Left cardiac atrium (tissue), 4 donors: ENCODE results near the gene DALRD3. TPM values are rescaled to one million over a fixed set of nuclear protein-coding genes. Genes with fewer than 3 reads are reported as not detected.

ENCODE experiments used
- ATAC-seq, 2 donors: fragments of 200-7000 bp; cut with Tn5 transposase; one replicate each; pipeline ENCODE4 v1.9.1; 2020; ENCODE audit warnings: mild to moderate bottlenecking in 2 of 2, moderate library complexity in 2 of 2
- DNase-seq: peaks from one replicate; pipeline ENCODE4 v3.0.0-alpha.2; 2020
- intact Hi-C, 2 donors: fragments of 100-400 bp; cut with DNase I; formaldehyde crosslinking; loops; one replicate each; pipeline versions ENCODE4 v1.14.1 to v1.15.1; 2022 to 2023
- total RNA-seq, 2 donors: library from RNA; stranded (reverse); fragmentation: NEBNext Ultra II Directional; extraction: Animal tissue kit (Norgen Biotek cat#: 25700); gene quantifications; one replicate each; pipeline ENCODE4 v1.2.1, GENCODE V29; 2021
- donor health status: DM: no; HTN: yes; CAD: no.
- donor health status: DM: no; HTN: yes; CAD: no; lungs with severe emphysema.
- donor health status: DM: yes; HTN: yes; CAD: no.
- donor health status: Dilated cardiomyopathy.

The DALRD3 gene
- total RNA-seq, 2 donors from 2014 or later: 9.8 to 10.1 TPM

DNA sequence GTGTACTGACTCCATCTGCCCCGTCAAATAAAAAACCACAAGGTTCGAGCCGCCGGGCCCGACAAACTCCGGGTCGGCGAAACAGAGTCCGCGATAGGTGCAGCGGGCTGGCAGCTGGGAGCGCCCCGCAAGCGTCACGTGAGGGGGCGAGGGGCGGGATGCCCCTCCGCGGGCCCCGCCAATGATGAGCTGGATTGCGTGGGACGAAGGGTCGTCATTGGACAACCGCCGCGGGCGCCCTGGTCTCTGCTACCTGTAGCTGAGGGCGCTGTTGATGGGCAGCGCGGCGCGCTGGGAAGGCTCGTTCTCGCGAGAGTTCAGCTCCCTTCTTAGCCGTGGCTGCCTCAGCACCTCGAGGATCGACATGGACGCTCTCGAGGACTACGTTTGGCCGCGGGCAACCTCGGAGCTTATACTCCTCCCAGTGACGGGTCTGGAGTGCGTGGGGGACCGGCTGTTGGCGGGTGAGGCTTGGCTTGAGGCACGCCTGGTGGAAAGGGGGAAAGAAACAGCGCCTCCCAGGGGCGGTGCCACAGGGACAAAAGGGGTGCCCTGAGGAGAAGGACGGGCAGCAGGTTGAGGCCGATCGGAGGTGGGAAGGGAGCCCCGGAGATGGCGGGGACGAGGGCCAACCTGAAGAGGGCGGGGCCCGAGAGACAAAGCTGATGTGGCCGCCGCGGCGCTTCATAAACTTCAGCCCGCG lies 11.2 kb downstream of the DALRD3 start, which contains the start of gene WDR6:
Gene WDR6 (plus strand): TSS at position 324 of the 703 bp plus-strand sequence. CDS start 41 bp downstream, at position 365.
- peak; percentile 92 to 93 for ATAC-seq
- intact Hi-C loops: no loop called here
- peak; percentile 98 for DNase-seq

GRCh38 chr3:49006408-49007067 lies 11.8 kb downstream of the DALRD3 start:
- peak; percentile 15 to 16 for ATAC-seq
- intact Hi-C loops: no loop called here
- DNase-seq: peak; percentile 53

DNA sequence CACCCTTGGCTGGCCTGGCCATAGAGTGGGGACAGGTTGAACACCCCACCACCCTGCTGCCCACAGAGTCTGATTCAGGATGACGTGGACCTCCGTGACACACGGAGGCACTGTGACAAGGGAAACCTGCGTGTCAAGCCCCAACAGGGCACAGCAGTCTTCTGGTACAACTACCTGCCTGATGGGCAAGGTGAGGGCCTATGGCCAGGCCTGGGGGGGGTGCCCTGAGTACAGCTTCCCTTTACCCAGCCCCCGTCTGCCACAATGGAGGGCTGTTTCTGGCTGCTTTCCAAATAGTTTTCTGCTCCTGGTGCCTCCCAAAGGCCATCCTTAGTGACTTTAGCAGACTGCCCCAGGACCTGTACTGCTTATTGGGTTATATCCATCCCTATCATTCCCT lies 12.4 kb downstream of the DALRD3 start:
- no peak for ATAC-seq
- DNase-seq: no peak
- intact Hi-C loops: no loop called here

DNA sequence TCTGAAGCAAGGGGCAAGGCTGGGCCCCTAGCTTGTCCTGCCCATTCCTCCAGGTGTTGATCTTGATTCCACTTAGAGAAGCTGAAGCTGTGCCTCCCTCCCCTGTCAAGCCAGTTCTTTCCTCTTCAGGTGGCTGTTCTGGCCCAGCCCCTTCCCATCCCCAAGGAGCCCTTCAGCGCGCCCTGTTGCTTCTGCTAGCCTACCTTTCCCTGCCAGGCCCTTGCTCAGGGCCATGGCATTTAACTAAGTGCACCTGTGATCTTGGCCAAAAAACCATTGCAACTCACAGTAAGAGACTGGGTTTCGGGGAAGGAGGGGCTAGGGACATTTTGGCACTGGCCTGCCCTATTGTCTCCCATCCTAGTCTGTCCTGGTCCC lies 13.1 kb downstream of the DALRD3 start:
- ATAC-seq (no peak), DNase-seq (no peak)
- intact Hi-C loops: no loop called here

GRCh38 chr3:49004352-49005302 lies 13.8 kb downstream of the DALRD3 start:
- DNase-seq (no peak), ATAC-seq (no peak)
- intact Hi-C loops: no loop called here

DNA sequence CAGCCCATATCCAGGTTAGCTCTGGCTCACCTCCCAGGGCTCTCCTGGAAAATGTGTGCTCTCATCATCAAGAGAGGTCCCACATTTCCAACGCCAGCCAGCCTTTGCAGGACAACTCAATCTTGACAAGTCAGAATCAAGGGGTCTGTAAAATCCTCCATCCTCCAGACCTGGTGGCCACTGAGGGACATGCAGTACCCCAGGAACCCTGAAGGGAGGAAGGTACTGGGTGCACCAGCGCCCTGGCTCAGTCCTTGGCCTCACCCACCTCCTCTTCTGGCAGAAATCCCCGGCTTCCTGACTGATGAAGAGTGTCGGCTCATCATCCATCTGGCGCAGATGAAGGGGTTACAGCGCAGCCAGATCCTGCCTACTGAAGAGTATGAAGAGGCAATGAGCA lies 17.2 kb downstream of the DALRD3 start:
- intact Hi-C loops: no loop called here
- ATAC-seq: no peak
- DNase-seq: no peak

DNA sequence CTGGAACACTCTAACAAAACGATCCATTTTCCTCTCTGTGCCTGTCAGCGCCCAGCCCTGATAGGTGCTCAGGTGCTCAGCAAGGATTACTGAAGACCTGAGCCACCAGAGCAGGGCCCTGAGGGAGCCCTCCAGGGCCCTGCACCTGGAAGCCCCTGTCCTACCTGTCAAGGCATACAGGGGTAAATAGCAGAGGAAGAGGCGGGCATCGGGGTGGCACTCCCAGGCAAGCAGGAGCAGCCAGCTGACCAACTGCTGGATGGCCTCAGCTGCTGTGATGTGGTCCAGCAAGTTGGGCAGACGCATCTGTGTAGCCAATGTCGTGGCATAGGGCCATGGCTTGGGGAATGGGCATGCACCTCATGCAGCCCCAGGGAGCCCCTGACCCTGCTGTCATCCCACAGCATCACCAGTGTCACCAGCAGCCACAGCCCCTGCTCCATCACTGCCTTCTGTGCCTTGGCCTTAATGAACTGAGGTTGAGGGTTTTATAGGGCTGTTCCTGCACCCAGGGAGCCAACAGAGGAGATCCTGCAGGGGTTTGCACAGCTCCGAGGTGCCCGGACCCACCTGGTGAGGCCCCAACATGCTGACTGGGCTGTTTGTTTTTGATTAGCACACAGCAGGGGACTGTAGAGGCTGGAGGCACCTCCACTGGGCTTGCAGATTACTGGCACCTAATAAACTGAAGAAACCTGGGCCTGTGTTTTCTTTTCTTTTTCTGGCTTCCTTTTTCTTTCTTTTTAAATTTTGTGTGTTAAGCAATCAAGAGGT lies 19.1 kb downstream of the DALRD3 start:
- DNase-seq: no peak
- ATAC-seq: no peak
- intact Hi-C loops: no loop called here

DNA sequence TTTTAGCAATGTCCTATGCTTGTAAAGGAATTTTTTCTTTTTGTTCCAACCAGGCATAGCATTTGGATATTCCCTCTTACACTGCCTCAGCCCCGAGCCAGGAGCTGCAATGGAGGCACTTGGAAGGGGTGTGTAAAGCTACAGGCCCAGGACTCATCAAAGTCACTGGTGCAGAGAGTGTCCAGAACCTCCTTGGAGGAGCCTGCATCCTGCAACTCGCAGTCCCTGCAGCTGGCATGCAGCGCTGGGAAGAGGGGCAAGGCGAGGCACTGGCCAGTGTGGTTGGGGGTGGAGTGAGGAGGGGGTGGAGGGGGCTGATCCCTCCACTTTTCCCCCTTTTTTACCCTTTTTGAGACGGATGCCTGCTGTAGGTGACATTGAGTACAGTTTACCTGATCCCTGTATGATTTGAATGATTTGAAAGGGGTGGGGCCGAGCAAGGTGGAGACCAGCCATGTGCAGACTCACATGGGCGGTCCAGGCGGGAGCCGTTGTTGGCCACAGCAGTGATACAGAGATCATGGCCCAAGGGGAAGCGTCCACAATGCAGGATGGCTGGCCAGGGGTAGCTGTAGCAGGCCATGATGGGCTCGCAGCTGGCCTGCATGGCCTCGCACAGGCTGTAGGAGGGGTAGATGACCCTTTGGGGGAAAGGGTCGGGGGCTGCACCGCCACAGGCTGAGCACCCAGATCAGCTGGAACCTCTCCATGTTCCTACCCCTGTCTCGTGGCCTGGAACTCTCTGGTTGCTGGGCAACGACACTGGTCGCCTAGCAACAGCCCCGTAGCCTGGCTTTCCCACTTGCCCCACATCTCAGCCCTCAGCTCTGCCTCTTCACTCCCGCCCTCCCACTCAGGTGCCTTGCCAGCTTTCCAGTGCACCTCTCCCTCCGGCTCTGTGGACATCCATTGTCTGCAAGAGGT lies 20.4 kb downstream of the DALRD3 start:
- intact Hi-C loops: no loop called here
- no peak for ATAC-seq
- no peak for DNase-seq

GRCh38 chr3:48997102-48997635 lies 21.2 kb downstream of the DALRD3 start:
- ATAC-seq (no peak), DNase-seq (no peak)
- intact Hi-C loops: no loop called here

GRCh38 chr3:48996640-48997039 lies 21.7 kb downstream of the DALRD3 start:
- ATAC-seq: no peak
- DNase-seq: no peak
- intact Hi-C loops: no loop called here

- ATAC-seq: no peak
- DNase-seq: no peak
- intact Hi-C loops: no loop called here
Observed at GRCh38 chr3:48993834-48994233, 24.5 kb downstream of the DALRD3 start.

DNA sequence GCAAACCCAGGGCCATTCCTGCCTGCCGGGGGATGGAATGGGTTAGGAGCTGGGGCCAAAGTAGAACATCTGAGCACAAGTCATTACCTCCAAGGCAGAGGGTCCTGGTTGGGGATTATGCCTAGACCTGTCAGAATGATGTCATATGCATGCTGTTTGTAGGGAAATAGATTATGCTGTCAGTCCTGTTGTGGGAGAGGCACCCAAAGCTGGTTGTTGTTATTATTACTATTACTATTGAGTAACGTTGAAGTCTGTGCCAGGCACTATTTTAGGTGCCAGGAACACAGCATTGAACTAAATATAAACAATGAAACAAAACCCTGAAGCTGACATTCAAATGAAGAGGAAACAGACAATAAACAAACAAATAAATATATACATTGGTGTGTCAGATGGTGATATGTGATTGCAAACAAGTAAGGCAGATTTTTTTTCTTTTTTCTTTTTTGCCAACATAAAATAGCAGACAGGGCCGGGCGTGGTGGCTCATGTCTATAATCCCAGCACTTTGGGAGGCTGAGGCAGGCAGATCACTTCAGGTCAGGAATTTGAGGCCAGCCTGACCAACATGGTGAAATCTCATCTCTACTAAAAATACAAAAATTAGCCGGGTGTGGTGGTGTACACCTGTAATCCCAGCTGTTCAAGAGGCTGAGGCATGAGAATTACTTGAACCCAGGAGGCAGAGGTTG lies 26.4 kb downstream of the DALRD3 start:
- intact Hi-C loops: no loop called here
- ATAC-seq (no peak), DNase-seq (no peak)

GRCh38 chr3:48990636-48991469 lies 27.5 kb downstream of the DALRD3 start:
- intact Hi-C loops: no loop called here
- ATAC-seq (peak; percentile 20 to 31), DNase-seq (peak; percentile 34)

DNA sequence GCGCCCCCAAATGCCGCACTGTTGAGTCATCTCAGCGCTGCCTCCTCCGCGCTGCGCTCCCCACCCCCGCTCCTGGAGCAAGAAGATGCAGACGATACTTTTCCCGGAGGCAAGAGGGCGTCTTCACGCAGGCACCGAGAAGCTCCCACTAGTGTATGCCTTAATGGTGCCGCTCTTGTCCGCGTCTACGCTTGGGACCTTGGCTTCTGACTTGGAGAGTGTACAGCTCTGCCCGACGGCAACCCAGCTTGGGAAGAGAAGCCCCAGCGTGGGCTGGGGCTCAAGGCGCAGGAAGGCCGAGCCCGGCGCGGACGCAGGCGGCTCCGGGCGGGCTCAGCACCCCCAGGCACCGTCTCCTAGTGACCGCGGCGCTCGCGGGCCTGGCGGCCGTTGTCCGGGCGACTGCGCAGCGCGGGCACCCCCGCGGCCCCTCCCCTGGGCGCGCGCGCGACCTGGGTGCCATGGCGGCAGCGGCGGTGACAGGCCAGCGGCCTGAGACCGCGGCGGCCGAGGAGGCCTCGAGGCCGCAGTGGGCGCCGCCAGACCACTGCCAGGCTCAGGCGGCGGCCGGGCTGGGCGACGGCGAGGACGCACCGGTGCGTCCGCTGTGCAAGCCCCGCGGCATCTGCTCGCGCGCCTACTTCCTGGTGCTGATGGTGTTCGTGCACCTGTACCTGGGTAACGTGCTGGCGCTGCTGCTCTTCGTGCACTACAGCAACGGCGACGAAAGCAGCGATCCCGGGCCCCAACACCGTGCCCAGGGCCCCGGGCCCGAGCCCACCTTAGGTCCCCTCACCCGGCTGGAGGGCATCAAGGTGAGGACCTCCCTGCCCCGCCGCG lies 28.4 kb downstream of the DALRD3 start, which contains the start of gene P4HTM:
Gene P4HTM (plus strand): TSS at position 446 of the 840 bp plus-strand sequence. CDS start 16 bp downstream, at position 462.
- intact Hi-C loops: loop anchor here (5.0 to 10.0 kb wide), 2 partner anchors 455 to 457 kb away; no protein-coding TSS in a partner anchor
- ATAC-seq (peak; percentile 92), DNase-seq (peak; percentile 92)

- ATAC-seq (no peak), DNase-seq (no peak)
- intact Hi-C loops: loop anchor here (5.0 to 10.0 kb wide), 2 partner anchors 456 to 458 kb away; no protein-coding TSS in a partner anchor
Observed at GRCh38 chr3:48989126-48989795, 29.1 kb downstream of the DALRD3 start.
